Activated CD4-positive, CD25-positive, alpha-beta regulatory T cell treated with anti-CD3 and anti-CD28 coated beads, Interleukin-2, amount 50 U/mL, for 24 hours (primary cell): ENCODE measurements around the gene TUBB1.
A peak's percentile ranks its signal among the peaks of the same experiment; 100 is the strongest.
"Not testable (repeated sequence)": the region's sequence is repeated elsewhere in the genome, so short reads cannot be mapped to it uniquely, and the experiment has no call there.

Experiments used
- ATAC-seq, 2 donors: fragments of 150-1000 bp; cut with Tn5 transposase; one replicate each; pipeline ENCODE4 v1.10.0; 2021; ENCODE audit warnings: mild to moderate bottlenecking in 1 of 2, moderate library complexity in 1 of 2

TUBB1 gene

GRCh38 chr20:59006864-59007664 is 12.2 kb upstream of the TUBB1 start, which contains the start of gene CTSZ:
TSS of gene CTSZ (minus strand) at chr20:59007254. CDS start at chr20:59007128, 126 bp downstream.
- ATAC-seq = peak; percentile 69 to 74

- no peak for ATAC-seq
These were observed 11.3 kb upstream of the TUBB1 start for GRCh38 chr20:59007665-59008511.

- no peak for ATAC-seq
These were observed 10.4 kb upstream of the TUBB1 start for GRCh38 chr20:59008715-59009336.

- no peak for ATAC-seq
These were observed 8.8 kb upstream of the TUBB1 start for GRCh38 chr20:59010321-59010994.

GRCh38 chr20:59010995-59011873 is 8.0 kb upstream of the TUBB1 start:
- no peak for ATAC-seq

- ATAC-seq = not testable (repeated sequence)
These were observed 7.4 kb upstream of the TUBB1 start for GRCh38 chr20:59011874-59012157.

- no peak for ATAC-seq
These were observed 5.9 kb upstream of the TUBB1 start for GRCh38 chr20:59013031-59013951.

GRCh38 chr20:59013959-59014608 is 5.1 kb upstream of the TUBB1 start:
- ATAC-seq = peak in 1 of 2 donors; percentile 18

GRCh38 chr20:59014680-59015389 is 4.4 kb upstream of the TUBB1 start:
- no peak for ATAC-seq

- ATAC-seq = no peak
These were observed 3.8 kb upstream of the TUBB1 start for GRCh38 chr20:59015411-59015810.

- no peak for ATAC-seq
These were observed 3.2 kb upstream of the TUBB1 start for GRCh38 chr20:59015812-59016711.

GRCh38 chr20:59016795-59017492 is 2.3 kb upstream of the TUBB1 start:
- peak; percentile 45 to 84 for ATAC-seq

GRCh38 chr20:59017493-59018231 is 1.6 kb upstream of the TUBB1 start:
- ATAC-seq = no peak

GRCh38 chr20:59018817-59019216 is 412 bp upstream of the TUBB1 start:
- ATAC-seq = no peak

GRCh38 chr20:59020938-59021551 is 1.8 kb downstream of the TUBB1 start:
- no peak for ATAC-seq

- no peak for ATAC-seq
These were observed 3.5 kb downstream of the TUBB1 start for GRCh38 chr20:59022754-59023153.

- ATAC-seq = no peak
These were observed 4.4 kb downstream of the TUBB1 start for GRCh38 chr20:59023616-59024015.
